Stimulated activated CD4-positive, alpha-beta T cell treated with anti-CD3 and anti-CD28 coated beads, Interleukin-15, amount 100 ng/mL, for 1 hour (primary cell): ENCODE measurements around the gene FOXB1.

Source experiments
- DNase-seq, 2 donors: peaks; one replicate each; pipeline ENCODE4 v3.0.0-alpha.2; 2020; ENCODE audit warnings: low read depth in 1 of 2, low spot score in 1 of 2

The FOXB1 gene

GRCh38 chr15:59998950-59999611 is 5.0 kb upstream of the FOXB1 start:
- DNase-seq: no peak

- DNase-seq: no peak
Observed at GRCh38 chr15:59999612-60000112, 4.4 kb upstream of the FOXB1 start.

- DNase-seq: no peak
Observed at GRCh38 chr15:60000113-60000823, 3.8 kb upstream of the FOXB1 start.

- no peak for DNase-seq
Observed at GRCh38 chr15:60000824-60001609, 3.1 kb upstream of the FOXB1 start.

GRCh38 chr15:60001610-60002527 is 2.2 kb upstream of the FOXB1 start:
- no peak for DNase-seq

- DNase-seq: no peak
Observed at GRCh38 chr15:60002528-60003218, 1.4 kb upstream of the FOXB1 start.

GRCh38 chr15:60003243-60004008 is 685 bp upstream of the FOXB1 start:
- no peak for DNase-seq

- no peak for DNase-seq
Observed at GRCh38 chr15:60004846-60005351, 788 bp downstream of the FOXB1 start.

- no peak for DNase-seq
Observed at GRCh38 chr15:60005352-60006202, 1.5 kb downstream of the FOXB1 start.

- peak; percentile 37 to 43 for DNase-seq
Observed at GRCh38 chr15:60006203-60006862, 2.2 kb downstream of the FOXB1 start.

GRCh38 chr15:60006873-60007272 is 2.8 kb downstream of the FOXB1 start:
- DNase-seq: no peak

GRCh38 chr15:60009124-60009960 is 5.2 kb downstream of the FOXB1 start:
- DNase-seq: no peak

GRCh38 chr15:60009980-60010732 is 6.0 kb downstream of the FOXB1 start:
- DNase-seq: no peak

GRCh38 chr15:60010858-60011257 is 6.7 kb downstream of the FOXB1 start:
- DNase-seq: no peak

GRCh38 chr15:60012695-60013094 is 8.6 kb downstream of the FOXB1 start:
- DNase-seq: no peak
